NCI-H82 treated with DMSO at 0.1 percent for 48 hours (cell line): ENCODE data around the gene XPNPEP1.

Experiments
- DNase-seq: peaks from one replicate; lab custom pipeline; 2025; ENCODE audit not compliant: unreplicated experiment; lab: John Stamatoyannopoulos, UW

The XPNPEP1 gene

GRCh38 chr10:109820620-109821405 lies 102.5 kb downstream of the XPNPEP1 start:
- DNase-seq: no peak

GRCh38 chr10:109819807-109820206 lies 103.5 kb downstream of the XPNPEP1 start:
- no peak for DNase-seq
